Activated T-cell treated with anti-CD3 and anti-CD28 coated beads for 1 hour (primary cell): ENCODE results near the gene HDAC1.
"Not testable (repeated sequence)": the region's sequence is repeated elsewhere in the genome, so short reads cannot be mapped to it uniquely, and the experiment has no call there.

Experiments
- DNase-seq: peaks from one replicate; pipeline ENCODE4 v3.0.0-alpha.2; 2020; ENCODE audit warnings: low read depth

The HDAC1 gene

GRCh38 chr1:32349211-32349708, 57.4 kb downstream of the HDAC1 start:
- no peak for DNase-seq

- DNase-seq = peak; percentile 77
Measured at GRCh38 chr1:32350785-32351398, 59.0 kb downstream of the HDAC1 start.

- peak; percentile 87 for DNase-seq
Measured at GRCh38 chr1:32351399-32352238, 59.7 kb downstream of the HDAC1 start.

GRCh38 chr1:32352239-32352745, 60.4 kb downstream of the HDAC1 start:
- DNase-seq = no peak

GRCh38 chr1:32352831-32353383, 61.0 kb downstream of the HDAC1 start:
- no peak for DNase-seq

- no peak for DNase-seq
Measured at GRCh38 chr1:32353431-32353830, 61.5 kb downstream of the HDAC1 start.

GRCh38 chr1:32353886-32354570, 62.1 kb downstream of the HDAC1 start:
- no peak for DNase-seq

- DNase-seq = not testable (repeated sequence)
Measured at GRCh38 chr1:32355778-32356177, 63.9 kb downstream of the HDAC1 start.

- no peak for DNase-seq
Measured at GRCh38 chr1:32356478-32356877, 64.6 kb downstream of the HDAC1 start.

- DNase-seq = no peak
Measured at GRCh38 chr1:32357614-32358013, 65.7 kb downstream of the HDAC1 start.

GRCh38 chr1:32358435-32358834, 66.6 kb downstream of the HDAC1 start:
- no peak for DNase-seq

- DNase-seq = no peak
Measured at GRCh38 chr1:32361308-32361673, 69.4 kb downstream of the HDAC1 start.

GRCh38 chr1:32361674-32362473, 70.0 kb downstream of the HDAC1 start:
- DNase-seq = no peak

GRCh38 chr1:32362474-32363313, 70.8 kb downstream of the HDAC1 start, which contains the start of the genes FAM229A and TSSK3:
FAM229A (minus strand) TSS chr1:32362485; CDS start chr1:32362091, 394 bp downstream.
TSSK3 (plus strand) TSS chr1:32362539; CDS start chr1:32362702, 163 bp downstream.
- DNase-seq = no peak

GRCh38 chr1:32363713-32364112, 71.8 kb downstream of the HDAC1 start:
- DNase-seq = no peak

GRCh38 chr1:32364836-32365235, 73.0 kb downstream of the HDAC1 start:
- DNase-seq = no peak

GRCh38 chr1:32365445-32365844, 73.6 kb downstream of the HDAC1 start:
- no peak for DNase-seq

GRCh38 chr1:32367912-32368635, 76.2 kb downstream of the HDAC1 start:
- DNase-seq = no peak

- DNase-seq = no peak
Measured at GRCh38 chr1:32372149-32372756, 80.4 kb downstream of the HDAC1 start.
